OCI-LY7 (cell line): Measurements from ENCODE around the gene COQ10A.

ENCODE experiments used
- EZH2phosphoT487 ChIP-seq: fragments of 200-600 bp; sonication (generic); IDR thresholded peaks from 2 replicates; pipeline ENCODE4 v1.6.1; 2018; ENCODE audit warnings: low read depth, borderline replicate concordance, mild to moderate bottlenecking, mixed run types, antibody characterized with exemption, low read length, moderate library complexity, mixed read lengths
- TF ChIP-seq, protein P1 (sequence below): fragments of 200-600 bp; sonication (generic); conservative IDR thresholded peaks from 2 replicates; pipeline ENCODE4 v1.5.1; 2014; ENCODE audit warnings: mild to moderate bottlenecking, antibody characterized with exemption, low read length, moderate library complexity, mixed read lengths

DNA sequence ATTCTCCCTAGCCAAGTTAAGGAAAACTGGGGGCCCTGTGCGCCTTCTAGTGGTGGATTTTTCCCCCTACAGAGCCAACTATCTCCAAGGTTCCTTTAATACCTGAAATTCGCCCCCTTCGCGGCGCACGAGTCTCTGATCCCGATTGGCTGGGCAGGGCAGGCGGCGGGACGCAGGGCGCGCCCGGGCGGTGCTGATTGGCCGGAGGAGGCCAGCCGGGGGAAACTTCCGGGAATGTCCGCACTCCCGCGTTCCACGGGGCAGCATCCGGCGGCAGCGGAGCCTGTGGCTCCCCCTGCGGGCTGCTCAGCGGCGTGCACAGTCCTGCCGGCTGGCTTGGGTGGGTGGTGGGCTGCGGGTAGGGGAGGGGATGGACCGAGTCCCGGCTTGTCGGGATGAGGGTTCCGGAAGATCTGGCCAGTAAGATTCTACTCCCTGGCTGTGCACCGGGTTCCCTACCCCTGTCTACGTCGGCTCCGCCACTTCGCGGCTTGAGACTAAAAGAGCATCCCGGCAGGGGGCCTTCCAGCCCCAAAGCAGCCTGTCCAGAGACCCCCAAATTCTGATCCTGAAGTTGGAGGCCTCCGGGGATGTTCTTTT is 42.5 kb upstream of the COQ10A start, which contains the start of gene NABP2:
- TF ChIP-seq, protein P1, sequence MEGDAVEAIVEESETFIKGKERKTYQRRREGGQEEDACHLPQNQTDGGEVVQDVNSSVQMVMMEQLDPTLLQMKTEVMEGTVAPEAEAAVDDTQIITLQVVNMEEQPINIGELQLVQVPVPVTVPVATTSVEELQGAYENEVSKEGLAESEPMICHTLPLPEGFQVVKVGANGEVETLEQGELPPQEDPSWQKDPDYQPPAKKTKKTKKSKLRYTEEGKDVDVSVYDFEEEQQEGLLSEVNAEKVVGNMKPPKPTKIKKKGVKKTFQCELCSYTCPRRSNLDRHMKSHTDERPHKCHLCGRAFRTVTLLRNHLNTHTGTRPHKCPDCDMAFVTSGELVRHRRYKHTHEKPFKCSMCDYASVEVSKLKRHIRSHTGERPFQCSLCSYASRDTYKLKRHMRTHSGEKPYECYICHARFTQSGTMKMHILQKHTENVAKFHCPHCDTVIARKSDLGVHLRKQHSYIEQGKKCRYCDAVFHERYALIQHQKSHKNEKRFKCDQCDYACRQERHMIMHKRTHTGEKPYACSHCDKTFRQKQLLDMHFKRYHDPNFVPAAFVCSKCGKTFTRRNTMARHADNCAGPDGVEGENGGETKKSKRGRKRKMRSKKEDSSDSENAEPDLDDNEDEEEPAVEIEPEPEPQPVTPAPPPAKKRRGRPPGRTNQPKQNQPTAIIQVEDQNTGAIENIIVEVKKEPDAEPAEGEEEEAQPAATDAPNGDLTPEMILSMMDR, result peak; percentile 96
- TF ChIP-seq EZH2phosphoT487, result no peak
